ENCODE data around the gene NPAS2.

The NPAS2 gene

GRCh38 chr2:100976061-100976460 lies 156.1 kb downstream of the NPAS2 start:
- H3K4me3 ChIP-seq (ENCODE audit: low read depth, low read length) = no peak overlapping the region
- no peak for DNase-seq (ENCODE audit: low read depth)
- TF ChIP-seq CTCF (IDR thresholded peaks at IDR 0.05; ENCODE audit: low read depth, low read length, missing control alignments) = no peak

- TF ChIP-seq CTCF (IDR thresholded peaks at IDR 0.05; ENCODE audit: low read depth, low read length, missing control alignments) = no peak
Observed at GRCh38 chr2:100976645-100977391, 156.9 kb downstream of the NPAS2 start.

GRCh38 chr2:100977511-100977910 lies 157.6 kb downstream of the NPAS2 start:
- TF ChIP-seq CTCF (IDR thresholded peaks at IDR 0.05; ENCODE audit: low read depth, low read length, missing control alignments) = no peak

More at GRCh38 chr2:100976645-100977391, 156.9 kb downstream of the NPAS2 start:
- no peak overlapping the region for H3K4me3 ChIP-seq (ENCODE audit: low read depth, low read length)
- DNase-seq (ENCODE audit: low read depth) = peak; percentile 46

GRCh38 chr2:100978582-100979191 lies 158.7 kb downstream of the NPAS2 start:
- no peak for DNase-seq (ENCODE audit: low read depth)
- H3K4me3 ChIP-seq (ENCODE audit: low read depth, low read length) = no peak overlapping the region
- TF ChIP-seq CTCF (IDR thresholded peaks at IDR 0.05; ENCODE audit: low read depth, low read length, missing control alignments) = no peak

More at GRCh38 chr2:100977511-100977910, 157.6 kb downstream of the NPAS2 start:
- no peak overlapping the region for H3K4me3 ChIP-seq (ENCODE audit: low read depth, low read length)
- DNase-seq (ENCODE audit: low read depth) = no peak

GRCh38 chr2:100980046-100980445 lies 160.1 kb downstream of the NPAS2 start:
- no peak for TF ChIP-seq CTCF (IDR thresholded peaks at IDR 0.05; ENCODE audit: low read depth, low read length, missing control alignments)
- H3K4me3 ChIP-seq (ENCODE audit: low read depth, low read length) = no peak overlapping the region
- no peak for DNase-seq (ENCODE audit: low read depth)

GRCh38 chr2:100981011-100981410 lies 161.1 kb downstream of the NPAS2 start:
- no peak overlapping the region for H3K4me3 ChIP-seq (ENCODE audit: low read depth, low read length)
- DNase-seq (ENCODE audit: low read depth) = no peak
- no peak for TF ChIP-seq CTCF (IDR thresholded peaks at IDR 0.05; ENCODE audit: low read depth, low read length, missing control alignments)
